Activated CD4-positive, alpha-beta T cell treated with anti-CD3 and anti-CD28 coated beads, Interleukin-2, amount 50 U/mL, for 24 hours (primary cell): ENCODE results near the gene PLA2R1.
"Not testable (repeated sequence)": the region's sequence is repeated elsewhere in the genome, so short reads cannot be mapped to it uniquely, and the experiment has no call there.

Experiments
- DNase-seq, 2 donors: peaks; one replicate each; pipeline ENCODE4 v3.0.0-alpha.2; 2020; ENCODE audit warnings: low read depth in 1 of 2, low spot score in 1 of 2

PLA2R1 gene

GRCh38 chr2:160063879-160064612 is 1.6 kb upstream of the PLA2R1 start:
- DNase-seq, result no peak

- no peak for DNase-seq
Measured at GRCh38 chr2:160063271-160063670, 856 bp upstream of the PLA2R1 start.

GRCh38 chr2:160061944-160062291 is 497 bp downstream of the PLA2R1 start:
- DNase-seq, result no peak

- no peak for DNase-seq
Measured at GRCh38 chr2:160061533-160061932, 882 bp downstream of the PLA2R1 start.

- no peak for DNase-seq
Measured at GRCh38 chr2:160060297-160060696, 2.1 kb downstream of the PLA2R1 start.

- no peak for DNase-seq
Measured at GRCh38 chr2:160057356-160057755, 5.1 kb downstream of the PLA2R1 start.

- DNase-seq, result no peak
Measured at GRCh38 chr2:160055726-160056108, 6.7 kb downstream of the PLA2R1 start.

GRCh38 chr2:160054984-160055725 is 7.3 kb downstream of the PLA2R1 start:
- no peak for DNase-seq

- DNase-seq, result no peak
Measured at GRCh38 chr2:160053946-160054345, 8.5 kb downstream of the PLA2R1 start.

- DNase-seq, result no peak
Measured at GRCh38 chr2:160052531-160052930, 9.9 kb downstream of the PLA2R1 start.

GRCh38 chr2:160051371-160051800 is 11.0 kb downstream of the PLA2R1 start:
- no peak for DNase-seq

- DNase-seq, result no peak
Measured at GRCh38 chr2:160050147-160050546, 12.3 kb downstream of the PLA2R1 start.

- no peak for DNase-seq
Measured at GRCh38 chr2:160045703-160046210, 16.7 kb downstream of the PLA2R1 start.

GRCh38 chr2:160044728-160045127 is 17.7 kb downstream of the PLA2R1 start:
- no peak for DNase-seq

- DNase-seq, result no peak
Measured at GRCh38 chr2:160043265-160043664, 19.1 kb downstream of the PLA2R1 start.

GRCh38 chr2:160042054-160042453 is 20.4 kb downstream of the PLA2R1 start:
- peak in 1 of 2 donors; percentile 32 for DNase-seq

- no peak for DNase-seq
Measured at GRCh38 chr2:160041091-160041490, 21.3 kb downstream of the PLA2R1 start.

- no peak for DNase-seq
Measured at GRCh38 chr2:160039166-160039903, 23.1 kb downstream of the PLA2R1 start.

GRCh38 chr2:160038662-160039061 is 23.8 kb downstream of the PLA2R1 start:
- DNase-seq, result not testable (repeated sequence)

GRCh38 chr2:160036736-160037135 is 25.7 kb downstream of the PLA2R1 start:
- no peak for DNase-seq

- no peak for DNase-seq
Measured at GRCh38 chr2:160035125-160035524, 27.3 kb downstream of the PLA2R1 start.

GRCh38 chr2:160034396-160034795 is 28.0 kb downstream of the PLA2R1 start:
- no peak for DNase-seq
